HL-60 (cell line): Measurements from ENCODE around the gene ARHGEF6.

ENCODE experiments used
- CTCF ChIP-seq: IDR thresholded peaks from one replicate; pipeline ENCODE4 v1.5.1; 2011; ENCODE audit warnings: low read length, control low read depth, inconsistent platforms; ENCODE audit not compliant: insufficient read depth
- GABPA ChIP-seq: IDR thresholded peaks from 2 replicates; pipeline ENCODE4 v1.6.1; 2012; ENCODE audit warnings: low read depth
- POLR2AphosphoS5 ChIP-seq: IDR thresholded peaks from 2 replicates; pipeline ENCODE4 v1.6.1; 2012; ENCODE audit warnings: low read depth
- SPI1 ChIP-seq: IDR thresholded peaks from 2 replicates; pipeline ENCODE4 v1.6.1; 2012; ENCODE audit warnings: low read depth, mild to moderate bottlenecking, borderline replicate concordance
- TF ChIP-seq, protein P1 (sequence below): IDR thresholded peaks from 2 replicates; pipeline ENCODE4 v1.6.1; 2012; ENCODE audit warnings: low read depth; ENCODE audit not compliant: insufficient replicate concordance

- TF ChIP-seq POLR2AphosphoS5 (no peak), CTCF (no peak), GABPA (no peak), SPI1 (no peak)
- TF ChIP-seq, protein P1, sequence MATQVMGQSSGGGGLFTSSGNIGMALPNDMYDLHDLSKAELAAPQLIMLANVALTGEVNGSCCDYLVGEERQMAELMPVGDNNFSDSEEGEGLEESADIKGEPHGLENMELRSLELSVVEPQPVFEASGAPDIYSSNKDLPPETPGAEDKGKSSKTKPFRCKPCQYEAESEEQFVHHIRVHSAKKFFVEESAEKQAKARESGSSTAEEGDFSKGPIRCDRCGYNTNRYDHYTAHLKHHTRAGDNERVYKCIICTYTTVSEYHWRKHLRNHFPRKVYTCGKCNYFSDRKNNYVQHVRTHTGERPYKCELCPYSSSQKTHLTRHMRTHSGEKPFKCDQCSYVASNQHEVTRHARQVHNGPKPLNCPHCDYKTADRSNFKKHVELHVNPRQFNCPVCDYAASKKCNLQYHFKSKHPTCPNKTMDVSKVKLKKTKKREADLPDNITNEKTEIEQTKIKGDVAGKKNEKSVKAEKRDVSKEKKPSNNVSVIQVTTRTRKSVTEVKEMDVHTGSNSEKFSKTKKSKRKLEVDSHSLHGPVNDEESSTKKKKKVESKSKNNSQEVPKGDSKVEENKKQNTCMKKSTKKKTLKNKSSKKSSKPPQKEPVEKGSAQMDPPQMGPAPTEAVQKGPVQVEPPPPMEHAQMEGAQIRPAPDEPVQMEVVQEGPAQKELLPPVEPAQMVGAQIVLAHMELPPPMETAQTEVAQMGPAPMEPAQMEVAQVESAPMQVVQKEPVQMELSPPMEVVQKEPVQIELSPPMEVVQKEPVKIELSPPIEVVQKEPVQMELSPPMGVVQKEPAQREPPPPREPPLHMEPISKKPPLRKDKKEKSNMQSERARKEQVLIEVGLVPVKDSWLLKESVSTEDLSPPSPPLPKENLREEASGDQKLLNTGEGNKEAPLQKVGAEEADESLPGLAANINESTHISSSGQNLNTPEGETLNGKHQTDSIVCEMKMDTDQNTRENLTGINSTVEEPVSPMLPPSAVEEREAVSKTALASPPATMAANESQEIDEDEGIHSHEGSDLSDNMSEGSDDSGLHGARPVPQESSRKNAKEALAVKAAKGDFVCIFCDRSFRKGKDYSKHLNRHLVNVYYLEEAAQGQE: no peak
These were observed 72.4 kb downstream of the ARHGEF6 start for GRCh38 chrX:136708348-136708747.
